H1 (cell line): Measurements from ENCODE around the gene MGMT. TPM values are rescaled to one million over a fixed set of nuclear protein-coding genes. Genes with fewer than 3 reads are reported as not detected.

ENCODE experiments used
- EGR1 ChIP-seq: IDR thresholded peaks from 2 replicates; pipeline ENCODE4 v1.6.1; 2011; ENCODE audit warnings: low read depth, low read length, borderline replicate concordance
- HDAC6 ChIP-seq: IDR thresholded peaks from one replicate; pipeline ENCODE4 v1.7.1; 2012; ENCODE audit warnings: low read depth, mild to moderate bottlenecking, inconsistent platforms, low read length, moderate library complexity
- PHF8 ChIP-seq: fragments of 200-600 bp; sonication (generic); conservative IDR thresholded peaks from 2 replicates; pipeline ENCODE4 v1.7.1; 2012; ENCODE audit warnings: low read depth, mild to moderate bottlenecking, inconsistent platforms, low read length, moderate library complexity
- RNF2 ChIP-seq: fragments of 200-900, 300-1000 bp; sonication (generic); IDR thresholded peaks from 2 replicates; pipeline ENCODE4 v1.7.1; 2016; ENCODE audit warnings: borderline replicate concordance, low read depth, mild to moderate bottlenecking, antibody characterized with exemption, low read length; ENCODE audit not compliant: poor library complexity, severe bottlenecking; ENCODE audit errors: missing control alignments
- polyA plus RNA-seq, 7 experiments: library from polyadenylated mRNA; depleted of rRNA in 3 of 7; stranded (reverse) in 5 of 7; unstranded in 2 of 7; fragments of >200 nt in 5 of 7; fragments of 200-250 nt in 2 of 7; gene quantifications; 1 replicate in 5 of 7; 2 replicates in 1 of 7; 4 replicates in 1 of 7; pipeline versions ENCODE4 v1.2.1 to v1.2.3, GENCODE V29; 2011 to 2013; ENCODE audit warnings: missing spikeins in 2 of 7, mixed read lengths in 2 of 7
- total RNA-seq: library from RNA; stranded (reverse); fragmentation: NEBNext Ultra II Directional; extraction: Animal tissue kit (Norgen Biotek cat#: 25700); gene quantifications from 2 replicates; pipeline ENCODE4 v1.2.1, GENCODE V29; 2021
- TF ChIP-seq, protein P1 (sequence below): IDR thresholded peaks from 2 replicates; pipeline ENCODE4 v1.6.1; 2012; ENCODE audit warnings: low read length, inconsistent platforms

MGMT gene
- total and polyA plus RNA-seq, 2 of the 8 experiments (the other 6 are each of a cell fraction or from before 2014, with no cell fraction given): 9.9 to 10.7 TPM

DNA sequence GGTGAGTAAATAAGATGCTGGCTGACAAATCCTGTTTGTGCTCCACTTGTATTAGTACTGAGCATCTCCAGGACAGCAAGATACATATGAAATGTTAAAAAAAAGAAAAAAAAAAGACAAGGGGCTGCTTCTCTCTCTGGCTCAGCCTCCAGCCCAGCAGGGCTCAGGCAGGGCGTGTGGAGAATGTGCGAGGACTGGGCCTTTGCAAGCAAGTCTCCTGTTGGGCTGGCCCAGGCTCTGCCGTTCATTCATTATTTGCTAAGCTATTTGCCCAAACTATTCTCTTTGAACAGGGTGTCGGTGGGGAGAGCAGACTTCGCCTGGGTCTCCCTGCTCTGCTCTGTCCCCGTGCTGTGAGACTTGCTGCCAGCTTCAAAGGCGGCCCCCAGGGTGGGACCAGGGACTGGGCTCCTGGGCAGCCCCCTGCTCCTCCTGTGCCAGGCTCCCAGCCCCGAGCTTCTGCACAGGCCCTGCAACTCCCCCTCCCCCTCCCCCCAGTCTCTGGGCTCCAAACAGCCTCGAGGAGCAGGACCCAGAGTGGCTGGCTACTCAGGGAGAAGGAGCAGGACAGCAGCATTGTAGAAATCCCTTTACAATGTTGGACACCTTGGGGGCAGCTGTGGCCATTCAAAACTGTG lies 25.6 kb upstream of the MGMT start (continued):
- TF ChIP-seq, protein P1, sequence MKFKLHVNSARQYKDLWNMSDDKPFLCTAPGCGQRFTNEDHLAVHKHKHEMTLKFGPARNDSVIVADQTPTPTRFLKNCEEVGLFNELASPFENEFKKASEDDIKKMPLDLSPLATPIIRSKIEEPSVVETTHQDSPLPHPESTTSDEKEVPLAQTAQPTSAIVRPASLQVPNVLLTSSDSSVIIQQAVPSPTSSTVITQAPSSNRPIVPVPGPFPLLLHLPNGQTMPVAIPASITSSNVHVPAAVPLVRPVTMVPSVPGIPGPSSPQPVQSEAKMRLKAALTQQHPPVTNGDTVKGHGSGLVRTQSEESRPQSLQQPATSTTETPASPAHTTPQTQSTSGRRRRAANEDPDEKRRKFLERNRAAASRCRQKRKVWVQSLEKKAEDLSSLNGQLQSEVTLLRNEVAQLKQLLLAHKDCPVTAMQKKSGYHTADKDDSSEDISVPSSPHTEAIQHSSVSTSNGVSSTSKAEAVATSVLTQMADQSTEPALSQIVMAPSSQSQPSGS: no peak
- TF ChIP-seq PHF8 (no peak), EGR1 (no peak), RNF2 (no peak), HDAC6 (no peak)
- TF ChIP-seq, all 59 proteins: peak for 0
